BLaER1 treated with 17β-estradiol and CSF1 and Interleukin-3, amounts not matched to agents 10 nM and 100 nM (cell line): ENCODE data around the gene DMBT1.
A peak's percentile ranks its signal among the peaks of the same experiment; 100 is the strongest.

ENCODE experiments used
- H3K27ac ChIP-seq, 11 experiments: shearing (Covaris generic); formaldehyde crosslinking; 2 replicates each; pipeline ENCODE4 v1.8.1; 2022
- H3K27me3 ChIP-seq, 11 experiments: shearing (Covaris generic); formaldehyde crosslinking; 2 replicates each; pipeline ENCODE4 v1.8.1; 2022
- H3K36me3 ChIP-seq, 11 experiments: shearing (Covaris generic); formaldehyde crosslinking; 2 replicates each; pipeline ENCODE4 v1.8.1; 2022
- H3K4me1 ChIP-seq, 10 experiments: shearing (Covaris generic); formaldehyde crosslinking; 2 replicates each; pipeline ENCODE4 v1.8.1; 2022
- H3K4me2 ChIP-seq, 11 experiments: shearing (Covaris generic); formaldehyde crosslinking; 2 replicates each; pipeline ENCODE4 v1.8.1; 2022
- H3K4me3 ChIP-seq, 10 experiments: shearing (Covaris generic); formaldehyde crosslinking; 2 replicates each; pipeline ENCODE4 v1.8.1; 2022
- H3K9ac ChIP-seq, 11 experiments: shearing (Covaris generic); formaldehyde crosslinking; 2 replicates each; pipeline ENCODE4 v1.8.1; 2022
- H3K9me3 ChIP-seq, 11 experiments: shearing (Covaris generic); formaldehyde crosslinking; replicated peaks in 1 of 11; 2 replicates each; pipeline ENCODE4 v1.8.1; 2022
- H4K20me1 ChIP-seq, 11 experiments: shearing (Covaris generic); formaldehyde crosslinking; 2 replicates each; pipeline ENCODE4 v1.8.1; 2022
- Cebpa-rat ChIP-seq, 11 experiments: shearing (Covaris generic); IDR thresholded peaks; 2 replicates each; pipeline ENCODE4 v1.8.1; 2022

DMBT1 gene

GRCh38 chr10:122640921-122641320, 80.4 kb downstream of the DMBT1 start:
- Histone ChIP-seq H3K4me3 (no peak overlapping the region), H3K9me3 (no peaks in the 10 kb centered on the region), H3K4me2 (no peak overlapping the region), H3K36me3 (no peaks in the 10 kb centered on the region), H3K4me1 (peaks cover 0 to 13% (median 8%) of the 10 kb centered on the region in 10 experiments; a peak in 12 of 20 replicates), H4K20me1 (no peaks in the 10 kb centered on the region), H3K27me3 (no peaks in the 10 kb centered on the region), H3K9ac (no peak overlapping the region), H3K27ac (no peak overlapping the region)
- no peak for TF ChIP-seq Cebpa-rat (IDR thresholded peaks at IDR 0.05)

- Histone ChIP-seq H3K4me2 (no peak overlapping the region), H3K27ac (no peak overlapping the region), H4K20me1 (no peaks in the 10 kb centered on the region), H3K27me3 (no peaks in the 10 kb centered on the region; a peak in 2 of 22 replicates), H3K36me3 (no peaks in the 10 kb centered on the region), H3K4me1 (peaks cover 0 to 20% (median 8%) of the 10 kb centered on the region in 10 experiments; a peak in 12 of 20 replicates), H3K9ac (no peak overlapping the region), H3K9me3 (no peaks in the 10 kb centered on the region), H3K4me3 (no peak overlapping the region)
- no peak for TF ChIP-seq Cebpa-rat (IDR thresholded peaks at IDR 0.05)
These were observed 82.4 kb downstream of the DMBT1 start for GRCh38 chr10:122642726-122643605.

GRCh38 chr10:122643931-122644534, 83.5 kb downstream of the DMBT1 start:
- no peaks in the 10 kb centered on the region; a peak in 2 of 22 replicates for H3K27me3 ChIP-seq
- H3K36me3 ChIP-seq = no peaks in the 10 kb centered on the region
- H3K4me1 ChIP-seq = peaks cover 0 to 22% (median 8%) of the 10 kb centered on the region in 10 experiments; a peak in 12 of 20 replicates
- TF ChIP-seq Cebpa-rat (IDR thresholded peaks at IDR 0.05) = no peak
- peak overlapping the region in 1 of 11 experiments; percentile 67; a peak in 1 of 22 replicates for H3K4me2 ChIP-seq
- H3K4me3 ChIP-seq = no peak overlapping the region
- H4K20me1 ChIP-seq = no peaks in the 10 kb centered on the region
- no peak overlapping the region for H3K27ac ChIP-seq
- H3K9ac ChIP-seq = no peak overlapping the region
- no peaks in the 10 kb centered on the region for H3K9me3 ChIP-seq

GRCh38 chr10:122646511-122647382, 86.2 kb downstream of the DMBT1 start:
- Histone ChIP-seq H3K9me3 (no peaks in the 10 kb centered on the region), H3K4me3 (no peak overlapping the region), H3K36me3 (no peaks in the 10 kb centered on the region), H4K20me1 (no peaks in the 10 kb centered on the region), H3K4me1 (peaks cover 0 to 23% (median 8%) of the 10 kb centered on the region in 10 experiments; a peak in 12 of 20 replicates), H3K9ac (no peak overlapping the region), H3K27ac (no peak overlapping the region), H3K4me2 (peak overlapping the region in 4 of 11 experiments; percentile 2 to 8 (median 4); a peak in 1 of 22 replicates), H3K27me3 (no peaks in the 10 kb centered on the region; a peak in 2 of 22 replicates)
- no peak for TF ChIP-seq Cebpa-rat (IDR thresholded peaks at IDR 0.05)

- Histone ChIP-seq H3K36me3 (no peaks in the 10 kb centered on the region), H3K9ac (no peak overlapping the region), H4K20me1 (no peaks in the 10 kb centered on the region), H3K27me3 (no peaks in the 10 kb centered on the region; a peak in 2 of 22 replicates), H3K9me3 (no peaks in the 10 kb centered on the region), H3K27ac (no peak overlapping the region), H3K4me3 (no peak overlapping the region), H3K4me2 (no peak overlapping the region), H3K4me1 (peaks cover 0 to 23% (median 8%) of the 10 kb centered on the region in 10 experiments; a peak in 12 of 20 replicates)
- no peak for TF ChIP-seq Cebpa-rat (IDR thresholded peaks at IDR 0.05)
These were observed 86.9 kb downstream of the DMBT1 start for GRCh38 chr10:122647383-122647968.

- H3K9ac ChIP-seq = no peak overlapping the region
- H3K4me2 ChIP-seq = no peak overlapping the region
- no peaks in the 10 kb centered on the region; a peak in 2 of 22 replicates for H3K27me3 ChIP-seq
- H3K4me3 ChIP-seq = no peak overlapping the region
- H3K4me1 ChIP-seq = peaks cover 0 to 23% (median 8%) of the 10 kb centered on the region in 10 experiments; a peak in 12 of 20 replicates
- H4K20me1 ChIP-seq = no peaks in the 10 kb centered on the region
- no peak for TF ChIP-seq Cebpa-rat (IDR thresholded peaks at IDR 0.05)
- no peaks in the 10 kb centered on the region for H3K36me3 ChIP-seq
- no peak overlapping the region for H3K27ac ChIP-seq
- no peaks in the 10 kb centered on the region for H3K9me3 ChIP-seq
These were observed 88.3 kb downstream of the DMBT1 start for GRCh38 chr10:122648599-122649428.

- Histone ChIP-seq H3K4me2 (no peak overlapping the region), H3K9ac (no peak overlapping the region)
These were observed 89.3 kb downstream of the DMBT1 start for GRCh38 chr10:122649903-122650302.

GRCh38 chr10:122650331-122650730, 89.8 kb downstream of the DMBT1 start:
- TF ChIP-seq Cebpa-rat (IDR thresholded peaks at IDR 0.05) = no peak
- H3K9me3 ChIP-seq = no peaks in the 10 kb centered on the region
- H4K20me1 ChIP-seq = no peaks in the 10 kb centered on the region; a peak in 1 of 22 replicates
- H3K9ac ChIP-seq = no peak overlapping the region
- no peak overlapping the region for H3K4me3 ChIP-seq
- H3K36me3 ChIP-seq = no peaks in the 10 kb centered on the region
- H3K4me2 ChIP-seq = no peak overlapping the region
- no peak overlapping the region for H3K27ac ChIP-seq
- peaks cover 0 to 14% (median 0%) of the 10 kb centered on the region in 10 experiments; a peak in 7 of 20 replicates for H3K4me1 ChIP-seq
- no peaks in the 10 kb centered on the region; a peak in 2 of 22 replicates for H3K27me3 ChIP-seq

More at GRCh38 chr10:122649903-122650302, 89.3 kb downstream of the DMBT1 start:
- Histone ChIP-seq H4K20me1 (no peaks in the 10 kb centered on the region), H3K27me3 (no peaks in the 10 kb centered on the region; a peak in 2 of 22 replicates), H3K9me3 (no peaks in the 10 kb centered on the region), H3K4me1 (peaks cover 0 to 18% (median 3%) of the 10 kb centered on the region in 10 experiments; a peak in 12 of 20 replicates), H3K36me3 (no peaks in the 10 kb centered on the region), H3K4me3 (no peak overlapping the region), H3K27ac (no peak overlapping the region)
- TF ChIP-seq Cebpa-rat (IDR thresholded peaks at IDR 0.05) = no peak
